ENCODE data around the gene ITGA5. TPM values are rescaled to one million over a fixed set of nuclear protein-coding genes. Genes with fewer than 3 reads are reported as not detected.
A peak's percentile ranks its signal among the peaks of the same experiment; 100 is the strongest.

Gene ITGA5
- 10 to 100 TPM; 44.2 to 99.4 TPM for total RNA-seq

DNA sequence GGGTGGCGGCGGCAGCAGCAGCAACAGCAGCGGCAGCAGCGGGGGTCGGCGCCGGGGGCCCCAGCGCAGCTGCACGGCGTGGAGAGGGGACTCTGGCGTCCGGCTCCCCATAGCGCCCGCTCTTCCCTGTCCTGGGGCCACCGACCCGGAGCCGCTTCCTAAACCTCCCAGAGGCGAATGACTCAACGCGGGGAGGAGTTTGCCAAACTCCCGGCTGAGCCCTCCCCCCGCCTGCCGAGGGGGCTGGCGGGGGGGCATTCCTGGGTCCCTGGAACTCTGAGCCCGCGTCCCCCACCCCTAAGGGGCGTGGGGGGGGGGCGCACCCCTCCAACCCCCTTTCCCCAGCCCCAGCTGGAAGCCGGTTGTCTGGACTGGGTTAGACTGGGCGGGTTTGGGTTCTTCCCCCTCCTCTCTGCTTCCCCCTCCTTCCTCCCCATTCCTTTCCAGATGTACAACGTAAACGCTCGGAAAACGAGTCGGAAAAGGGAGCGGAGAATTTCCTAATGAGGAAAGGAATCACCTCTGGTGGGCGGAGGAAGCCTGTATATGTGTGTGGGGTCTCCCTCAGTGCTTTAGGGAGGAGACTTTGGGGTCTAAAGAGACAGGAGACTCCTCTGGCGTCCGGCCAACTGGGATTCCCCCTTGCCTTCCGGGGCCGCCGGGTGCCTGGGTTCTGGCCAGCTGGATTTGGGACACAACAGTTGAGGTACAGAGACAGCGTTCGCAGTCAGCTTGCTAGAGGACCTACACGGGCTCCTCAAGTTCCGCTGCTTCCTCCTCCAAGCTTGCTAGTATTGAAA, at the start of gene ITGA5:
Gene ITGA5, minus strand, starts transcription at position 179 of the 800 bp plus-strand sequence. Its CDS starts 68 bp downstream, at position 111.
- Histone ChIP-seq H3K9me3 (no peaks in the 10 kb centered on the region), H3K27ac (peak within 1 kb of the TSS; percentile 84 to 90), H3K27me3 (replicated peaks; ENCODE audit: insufficient read depth) (no peaks in the 10 kb centered on the region), H3K4me3 (peak within 1 kb of the TSS; percentile 83 to 95), H3K4me1 (replicated peaks) (no peaks in the 10 kb centered on the region), H3K36me3 (no peaks in the 10 kb centered on the region)
- WGBS: 2% methylated on average over 38 of the region's 46 CpGs
- DNase-seq (ENCODE audit: low spot score): peak; percentile 60
- intact Hi-C loops (cut with DNase I): no loop called here
- TF ChIP-seq, protein P1, sequence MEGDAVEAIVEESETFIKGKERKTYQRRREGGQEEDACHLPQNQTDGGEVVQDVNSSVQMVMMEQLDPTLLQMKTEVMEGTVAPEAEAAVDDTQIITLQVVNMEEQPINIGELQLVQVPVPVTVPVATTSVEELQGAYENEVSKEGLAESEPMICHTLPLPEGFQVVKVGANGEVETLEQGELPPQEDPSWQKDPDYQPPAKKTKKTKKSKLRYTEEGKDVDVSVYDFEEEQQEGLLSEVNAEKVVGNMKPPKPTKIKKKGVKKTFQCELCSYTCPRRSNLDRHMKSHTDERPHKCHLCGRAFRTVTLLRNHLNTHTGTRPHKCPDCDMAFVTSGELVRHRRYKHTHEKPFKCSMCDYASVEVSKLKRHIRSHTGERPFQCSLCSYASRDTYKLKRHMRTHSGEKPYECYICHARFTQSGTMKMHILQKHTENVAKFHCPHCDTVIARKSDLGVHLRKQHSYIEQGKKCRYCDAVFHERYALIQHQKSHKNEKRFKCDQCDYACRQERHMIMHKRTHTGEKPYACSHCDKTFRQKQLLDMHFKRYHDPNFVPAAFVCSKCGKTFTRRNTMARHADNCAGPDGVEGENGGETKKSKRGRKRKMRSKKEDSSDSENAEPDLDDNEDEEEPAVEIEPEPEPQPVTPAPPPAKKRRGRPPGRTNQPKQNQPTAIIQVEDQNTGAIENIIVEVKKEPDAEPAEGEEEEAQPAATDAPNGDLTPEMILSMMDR (IDR thresholded peaks at IDR 0.05): no peak
- TF ChIP-seq POLR2AphosphoS5 (IDR thresholded peaks at IDR 0.05) (peak; percentile 67), POLR2A (IDR thresholded peaks at IDR 0.05) (peak; percentile 78)

DNA sequence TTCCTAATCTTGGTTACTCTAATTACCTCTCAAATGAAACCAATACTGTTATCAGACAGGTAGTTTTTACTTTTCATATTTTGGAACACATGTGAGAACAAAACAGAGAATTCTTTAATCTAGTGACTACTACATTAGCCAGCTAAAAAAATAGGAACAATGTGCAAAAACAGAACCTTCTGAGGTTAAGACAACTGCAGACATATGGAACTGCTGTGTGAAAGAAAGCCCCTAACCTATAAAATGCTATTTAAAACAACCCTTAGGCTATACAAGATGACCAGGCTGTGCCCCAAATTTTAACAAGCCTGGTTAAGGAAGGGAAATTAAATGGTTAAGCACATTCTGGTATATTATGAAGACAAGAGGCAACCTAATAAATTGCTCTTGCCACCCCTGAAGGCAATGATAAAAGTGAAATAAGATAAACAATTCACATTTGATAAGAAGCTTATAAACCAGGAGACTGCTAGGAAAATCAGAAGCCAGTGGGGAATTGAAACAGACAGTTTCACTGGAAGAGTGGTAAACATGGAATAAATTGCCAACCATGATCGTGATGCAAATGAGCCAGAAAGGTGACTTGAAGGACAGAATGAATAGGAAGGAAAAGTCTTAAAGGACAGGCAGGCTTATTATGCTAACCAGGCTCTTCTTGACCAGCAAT, 46.9 kb upstream of the ITGA5 start:
- no peak for TF ChIP-seq POLR2A (IDR thresholded peaks at IDR 0.05)
- TF ChIP-seq, protein P1 (IDR thresholded peaks at IDR 0.05): no peak
- no peak for TF ChIP-seq POLR2AphosphoS5 (IDR thresholded peaks at IDR 0.05)
- whole genome bisulfite sequencing: 6% methylated on average over 1 of the region's 1 CpG
- H3K4me3 ChIP-seq: no peak overlapping the region

GRCh38 chr12:54463484-54463883, 44.4 kb upstream of the ITGA5 start:
- WGBS: 26% methylated on average over 3 of the region's 3 CpGs
- H3K27me3 ChIP-seq (replicated peaks; ENCODE audit: insufficient read depth): no peaks in the 10 kb centered on the region
- TF ChIP-seq, protein P1 (IDR thresholded peaks at IDR 0.05): no peak
- no peak for TF ChIP-seq POLR2A (IDR thresholded peaks at IDR 0.05)
- TF ChIP-seq POLR2AphosphoS5 (IDR thresholded peaks at IDR 0.05): no peak
- no peaks in the 10 kb centered on the region for H3K36me3 ChIP-seq
- H3K27ac ChIP-seq: no peak overlapping the region
- no peak overlapping the region for H3K4me3 ChIP-seq
- no peaks in the 10 kb centered on the region for H3K9me3 ChIP-seq
- no peak for DNase-seq (ENCODE audit: low spot score)
- H3K4me1 ChIP-seq (replicated peaks): no peaks in the 10 kb centered on the region
- intact Hi-C loops (cut with DNase I): no loop called here

More for the DNA sequence above, 46.9 kb upstream of the ITGA5 start:
- no peak overlapping the region for H3K27ac ChIP-seq
- no peaks in the 10 kb centered on the region for H3K9me3 ChIP-seq
- no peaks in the 10 kb centered on the region for H3K36me3 ChIP-seq
- no peaks in the 10 kb centered on the region for H3K27me3 ChIP-seq (replicated peaks; ENCODE audit: insufficient read depth)
- intact Hi-C loops (cut with DNase I): no loop called here
- no peak for DNase-seq (ENCODE audit: low spot score)
- no peaks in the 10 kb centered on the region for H3K4me1 ChIP-seq (replicated peaks)

DNA sequence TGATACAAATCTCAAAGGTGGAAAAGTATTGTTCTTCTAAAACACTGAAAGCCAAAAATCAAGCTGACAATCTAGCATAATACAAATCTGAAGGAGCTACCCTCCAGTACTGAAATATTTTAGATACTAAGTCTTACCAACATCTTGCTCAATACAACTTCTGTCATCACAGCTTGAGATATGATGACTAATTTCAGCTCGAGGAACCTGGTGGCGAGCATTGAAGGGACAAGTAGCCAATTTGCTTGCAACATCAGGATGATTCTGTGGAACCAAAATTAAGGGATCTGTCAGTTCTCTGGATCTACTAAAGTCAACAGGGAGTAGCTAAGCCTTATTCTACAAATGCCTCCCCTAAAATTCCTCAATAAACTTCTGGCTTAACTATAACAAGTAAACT, 44.0 kb upstream of the ITGA5 start:
- 61% methylated on average over 2 of the region's 2 CpGs for WGBS
- H3K27ac ChIP-seq: no peak overlapping the region
- TF ChIP-seq POLR2AphosphoS5 (IDR thresholded peaks at IDR 0.05) (no peak), POLR2A (IDR thresholded peaks at IDR 0.05) (no peak)
- TF ChIP-seq, protein P1 (IDR thresholded peaks at IDR 0.05): no peak
- H3K9me3 ChIP-seq: no peaks in the 10 kb centered on the region
- no peaks in the 10 kb centered on the region for H3K36me3 ChIP-seq
- no peaks in the 10 kb centered on the region for H3K4me1 ChIP-seq (replicated peaks)
- H3K4me3 ChIP-seq: no peak overlapping the region
- intact Hi-C loops (cut with DNase I): no loop called here
- no peak for DNase-seq (ENCODE audit: low spot score)
- no peaks in the 10 kb centered on the region for H3K27me3 ChIP-seq (replicated peaks; ENCODE audit: insufficient read depth)

All from prostate gland (tissue), 2 donors.